ENCODE data around the gene RUSF1. TPM values are rescaled to one million over a fixed set of nuclear protein-coding genes. Genes with fewer than 3 reads are reported as not detected.

RUSF1 gene
- total RNA-seq, 1 experiment from 2014 or later = 96.0 TPM

DNA sequence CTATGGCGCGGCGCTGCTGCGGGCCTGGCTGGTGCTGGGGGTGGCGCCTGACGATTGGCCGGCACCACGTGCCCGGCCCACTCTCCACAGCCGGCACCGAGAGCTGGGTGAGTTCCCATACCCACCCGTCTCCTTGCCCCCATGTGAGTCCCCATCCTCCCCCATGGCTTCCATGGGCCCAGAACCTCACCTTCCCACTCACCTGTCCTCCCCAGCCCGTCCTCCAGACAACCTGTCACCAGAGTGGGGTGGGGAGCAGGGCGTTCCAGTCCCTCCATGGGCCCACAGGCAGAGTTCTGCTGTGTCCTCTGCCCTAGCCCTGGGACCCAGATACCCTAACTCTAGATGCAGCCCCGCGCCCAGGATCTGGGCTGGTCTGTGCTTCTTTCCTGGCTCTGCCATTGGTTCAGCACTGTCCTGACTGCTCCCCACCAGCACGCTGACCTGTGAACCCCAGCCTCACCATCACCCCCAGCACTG lies 43.4 kb downstream of the RUSF1 start:
- H3K27me3 Mint-ChIP-seq (ENCODE audit: unreplicated experiment) = no peaks in the 10 kb centered on the region
- intact Hi-C loops (cut with micrococcal nuclease; ENCODE audit: unreplicated experiment) = no loop called here
- DNase-seq = no peak
- no peak overlapping the region for H3K27ac Mint-ChIP-seq (ENCODE audit: unreplicated experiment)
- TF ChIP-seq, protein P1, sequence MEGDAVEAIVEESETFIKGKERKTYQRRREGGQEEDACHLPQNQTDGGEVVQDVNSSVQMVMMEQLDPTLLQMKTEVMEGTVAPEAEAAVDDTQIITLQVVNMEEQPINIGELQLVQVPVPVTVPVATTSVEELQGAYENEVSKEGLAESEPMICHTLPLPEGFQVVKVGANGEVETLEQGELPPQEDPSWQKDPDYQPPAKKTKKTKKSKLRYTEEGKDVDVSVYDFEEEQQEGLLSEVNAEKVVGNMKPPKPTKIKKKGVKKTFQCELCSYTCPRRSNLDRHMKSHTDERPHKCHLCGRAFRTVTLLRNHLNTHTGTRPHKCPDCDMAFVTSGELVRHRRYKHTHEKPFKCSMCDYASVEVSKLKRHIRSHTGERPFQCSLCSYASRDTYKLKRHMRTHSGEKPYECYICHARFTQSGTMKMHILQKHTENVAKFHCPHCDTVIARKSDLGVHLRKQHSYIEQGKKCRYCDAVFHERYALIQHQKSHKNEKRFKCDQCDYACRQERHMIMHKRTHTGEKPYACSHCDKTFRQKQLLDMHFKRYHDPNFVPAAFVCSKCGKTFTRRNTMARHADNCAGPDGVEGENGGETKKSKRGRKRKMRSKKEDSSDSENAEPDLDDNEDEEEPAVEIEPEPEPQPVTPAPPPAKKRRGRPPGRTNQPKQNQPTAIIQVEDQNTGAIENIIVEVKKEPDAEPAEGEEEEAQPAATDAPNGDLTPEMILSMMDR (IDR thresholded peaks at IDR 0.05; ENCODE audit: unreplicated experiment) = no peak
- no peak overlapping the region for H3K4me3 Mint-ChIP-seq (ENCODE audit: low read depth, unreplicated experiment)
- no peaks in the 10 kb centered on the region for H3K9me3 Mint-ChIP-seq (ENCODE audit: low read depth, unreplicated experiment)
- H3K4me1 Mint-ChIP-seq (ENCODE audit: low read depth, unreplicated experiment) = peaks cover 17% of the 10 kb centered on the region
- CTCF ChIA-PET = no interaction called here
- peaks cover 24% of the 10 kb centered on the region for H3K36me3 Mint-ChIP-seq (ENCODE audit: insufficient read depth, unreplicated experiment)
- no TSS peak for BruUV-seq (replicated peaks)

DNA sequence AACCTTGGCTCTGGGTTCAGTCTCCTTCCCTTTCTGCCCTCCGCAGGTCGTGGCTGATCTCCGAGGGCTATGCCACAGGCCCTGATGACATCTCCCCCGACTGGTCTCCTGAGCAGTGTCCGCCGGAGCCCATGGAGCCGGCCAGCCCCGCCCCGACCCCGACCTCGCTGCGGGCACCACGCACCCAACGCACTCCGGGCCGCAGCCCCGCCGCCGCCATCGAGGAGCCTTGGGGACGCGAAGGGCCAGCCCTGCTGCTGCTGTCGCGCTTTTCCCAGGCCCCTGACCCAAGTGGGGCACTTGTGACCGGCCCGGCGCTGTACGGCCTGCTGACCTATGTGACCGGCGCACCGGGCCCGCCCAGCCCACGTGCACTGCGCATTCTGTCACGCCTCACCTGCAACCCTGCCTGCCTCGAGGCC lies 43.8 kb downstream of the RUSF1 start:
- peaks cover 18% of the 10 kb centered on the region for H3K4me1 Mint-ChIP-seq (ENCODE audit: low read depth, unreplicated experiment)
- no peaks in the 10 kb centered on the region for H3K27me3 Mint-ChIP-seq (ENCODE audit: unreplicated experiment)
- TF ChIP-seq, protein P1 (IDR thresholded peaks at IDR 0.05; ENCODE audit: unreplicated experiment) = no peak
- no peak overlapping the region for H3K4me3 Mint-ChIP-seq (ENCODE audit: low read depth, unreplicated experiment)
- intact Hi-C loops (cut with micrococcal nuclease; ENCODE audit: unreplicated experiment) = no loop called here
- no peaks in the 10 kb centered on the region for H3K9me3 Mint-ChIP-seq (ENCODE audit: low read depth, unreplicated experiment)
- CTCF ChIA-PET = no interaction called here
- H3K27ac Mint-ChIP-seq (ENCODE audit: unreplicated experiment) = no peak overlapping the region
- no peak for DNase-seq
- no TSS peak for BruUV-seq (replicated peaks)
- peaks cover 29% of the 10 kb centered on the region for H3K36me3 Mint-ChIP-seq (ENCODE audit: insufficient read depth, unreplicated experiment)

DNA sequence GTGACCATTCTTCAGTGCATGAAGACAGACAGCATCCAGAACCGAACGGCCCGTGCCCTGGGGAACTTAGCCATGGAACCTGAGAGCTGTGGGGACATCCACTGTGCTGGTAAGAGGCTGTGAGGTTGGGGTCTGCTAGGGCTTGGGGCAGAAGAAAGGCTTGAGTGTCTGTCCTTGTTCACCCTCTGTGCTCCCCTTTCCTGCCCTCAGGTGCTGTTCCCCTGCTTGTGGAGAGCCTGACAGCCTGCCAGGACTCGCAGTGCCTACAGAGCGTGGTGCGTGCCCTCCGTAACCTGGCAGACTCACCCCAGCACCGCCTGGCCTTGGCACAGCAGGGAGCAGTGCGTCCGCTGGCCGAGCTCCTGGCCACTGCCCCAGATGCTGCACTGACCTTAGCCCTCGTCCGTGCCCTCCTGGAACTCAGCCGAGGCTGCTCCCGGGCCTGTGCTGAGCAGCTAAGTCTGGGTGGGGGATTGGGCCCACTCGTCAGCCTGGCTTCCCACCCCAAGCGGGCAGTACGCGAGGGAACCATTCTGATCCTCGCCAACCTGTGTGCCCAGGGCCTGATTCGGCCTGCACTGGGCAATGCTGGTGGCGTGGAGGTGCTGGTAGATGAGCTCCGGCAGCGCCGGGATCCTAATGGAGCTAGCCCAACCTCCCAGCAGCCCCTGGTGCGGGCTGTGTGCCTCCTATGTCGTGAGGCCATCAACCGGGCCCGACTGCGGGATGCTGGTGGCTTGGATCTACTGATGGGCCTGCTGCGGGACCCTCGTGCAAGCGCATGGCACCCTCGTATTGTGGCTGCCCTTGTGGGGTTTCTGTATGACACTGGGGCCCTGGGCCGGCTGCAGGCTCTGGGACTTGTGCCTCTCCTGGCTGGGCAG lies 46.0 kb downstream of the RUSF1 start:
- H3K36me3 Mint-ChIP-seq (ENCODE audit: insufficient read depth, unreplicated experiment) = peaks cover 48% of the 10 kb centered on the region
- H3K9me3 Mint-ChIP-seq (ENCODE audit: low read depth, unreplicated experiment) = no peaks in the 10 kb centered on the region
- no peak for DNase-seq
- TF ChIP-seq, protein P1 (IDR thresholded peaks at IDR 0.05; ENCODE audit: unreplicated experiment) = no peak
- peaks cover 18% of the 10 kb centered on the region for H3K4me1 Mint-ChIP-seq (ENCODE audit: low read depth, unreplicated experiment)
- H3K27ac Mint-ChIP-seq (ENCODE audit: unreplicated experiment) = no peak overlapping the region
- intact Hi-C loops (cut with micrococcal nuclease; ENCODE audit: unreplicated experiment) = loop anchor here (2.0 kb wide), 1 partner anchor 15 kb away; no protein-coding TSS in a partner anchor
- no TSS peak for BruUV-seq (replicated peaks)
- no peaks in the 10 kb centered on the region for H3K27me3 Mint-ChIP-seq (ENCODE audit: unreplicated experiment)
- CTCF ChIA-PET = interaction anchor here (0.6 kb wide), 1 partner anchor 15 kb away, joined by 6 read pairs; no protein-coding TSS in a partner anchor
- no peak overlapping the region for H3K4me3 Mint-ChIP-seq (ENCODE audit: low read depth, unreplicated experiment)

DNA sequence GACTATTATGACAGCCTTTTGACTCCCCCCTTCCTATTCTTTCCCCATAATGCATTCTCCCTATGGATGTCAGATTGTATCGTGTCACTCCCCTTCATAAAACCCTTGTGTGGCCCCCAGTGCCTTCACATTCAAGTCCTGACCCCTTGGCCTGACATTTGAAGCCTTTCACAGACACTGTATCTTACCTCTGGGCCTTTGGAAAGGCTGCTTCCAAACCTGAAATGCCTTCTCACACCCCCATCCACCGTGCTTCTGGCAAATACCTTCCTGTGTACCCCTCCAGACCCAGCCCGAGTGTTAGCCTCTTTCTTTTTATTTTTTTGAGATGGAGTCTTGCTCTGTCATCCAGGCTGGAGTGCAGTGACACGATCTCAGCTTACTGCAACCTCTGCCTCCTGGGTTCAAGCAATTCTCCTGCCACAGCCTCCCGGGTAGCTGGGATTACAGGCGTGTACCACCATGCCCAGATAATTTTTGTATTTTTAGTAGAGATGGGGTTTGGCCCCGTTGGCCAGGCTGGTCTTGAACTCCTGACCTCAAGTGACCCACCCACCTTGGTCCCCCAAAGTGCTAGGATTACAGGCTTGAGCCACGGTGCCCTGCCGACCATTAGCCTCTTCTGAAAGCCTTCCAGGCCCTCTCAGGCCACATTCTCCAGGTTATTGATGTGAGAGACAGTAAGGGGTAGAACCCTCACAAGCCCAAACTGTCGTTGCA lies 46.8 kb downstream of the RUSF1 start:
- no peak for DNase-seq
- Mint-ChIP-seq H3K4me3 (ENCODE audit: low read depth, unreplicated experiment) (no peak overlapping the region), H3K27ac (ENCODE audit: unreplicated experiment) (peak overlapping the region; percentile 2), H3K9me3 (ENCODE audit: low read depth, unreplicated experiment) (no peaks in the 10 kb centered on the region), H3K27me3 (ENCODE audit: unreplicated experiment) (no peaks in the 10 kb centered on the region), H3K4me1 (ENCODE audit: low read depth, unreplicated experiment) (peaks cover 18% of the 10 kb centered on the region), H3K36me3 (ENCODE audit: insufficient read depth, unreplicated experiment) (peaks cover 48% of the 10 kb centered on the region)
- CTCF ChIA-PET = interaction anchor here (0.5 to 3.6 kb wide), 8 partner anchors 10 to 476 kb away, joined by 3 to 24 read pairs (median 4); partner anchors contain the start of genes HSD3B7, RUSF1, TGFB1I1 and ZNF843
- TF ChIP-seq, protein P1 (IDR thresholded peaks at IDR 0.05; ENCODE audit: unreplicated experiment) = no peak
- BruUV-seq (replicated peaks) = no TSS peak
- intact Hi-C loops (cut with micrococcal nuclease; ENCODE audit: unreplicated experiment) = loop anchor here (2.0 kb wide), 1 partner anchor 15 kb away; no protein-coding TSS in a partner anchor
